GM10847 (cell line): ENCODE measurements around the gene RDH12.
"Not testable (repeated sequence)": the region's sequence is repeated elsewhere in the genome, so short reads cannot be mapped to it uniquely, and the experiment has no call there.

Experiments used
- POLR2A ChIP-seq: IDR thresholded peaks from 2 replicates; pipeline ENCODE4 v1.6.1; 2011; ENCODE audit not compliant: insufficient read length; ENCODE audit errors: extremely low read depth

The RDH12 gene

DNA sequence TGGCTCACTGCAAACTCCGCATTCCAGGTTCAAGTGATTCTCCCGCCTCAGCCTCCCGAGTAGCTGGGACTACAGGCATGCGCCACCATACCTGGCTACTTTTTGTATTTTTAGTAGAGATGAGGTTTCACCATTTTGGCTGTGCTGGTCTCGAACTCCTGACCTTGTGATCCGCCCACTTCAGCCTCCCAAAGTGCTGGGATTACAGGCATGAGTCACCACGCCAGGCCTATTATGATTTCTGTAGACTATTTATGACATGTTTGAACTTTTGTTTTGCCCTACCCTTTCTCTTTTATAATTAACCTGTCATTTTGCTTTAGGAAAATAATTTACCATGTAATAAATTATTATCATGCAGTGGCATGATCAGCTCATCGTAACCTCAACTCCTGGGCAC, at the start of gene RDH12:
Gene RDH12, plus strand, starts transcription at position 395 of the 400 bp plus-strand sequence. CDS start 20,757 bp downstream, outside the sequence.
- TF ChIP-seq POLR2A, result not testable (repeated sequence)

DNA sequence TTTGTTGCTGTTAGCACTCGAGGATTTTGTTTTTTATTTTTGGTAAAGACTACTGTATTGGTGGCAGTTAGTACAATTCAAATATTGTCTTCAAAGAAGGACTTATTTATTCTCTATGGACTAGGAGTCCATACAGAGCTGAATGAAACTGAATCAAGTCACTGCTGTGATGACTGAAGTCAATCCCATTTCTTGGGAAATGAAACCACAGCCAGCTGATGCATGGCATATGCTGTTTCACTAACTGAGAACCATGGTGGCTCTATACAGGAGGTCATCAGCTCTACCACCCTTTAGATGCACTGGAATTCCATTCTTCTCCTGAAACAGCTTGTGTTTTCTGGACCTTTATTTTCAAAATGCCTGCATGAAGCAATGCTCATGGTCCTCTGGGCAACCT, 49.5 kb upstream of the RDH12 start:
- no peak for TF ChIP-seq POLR2A

DNA sequence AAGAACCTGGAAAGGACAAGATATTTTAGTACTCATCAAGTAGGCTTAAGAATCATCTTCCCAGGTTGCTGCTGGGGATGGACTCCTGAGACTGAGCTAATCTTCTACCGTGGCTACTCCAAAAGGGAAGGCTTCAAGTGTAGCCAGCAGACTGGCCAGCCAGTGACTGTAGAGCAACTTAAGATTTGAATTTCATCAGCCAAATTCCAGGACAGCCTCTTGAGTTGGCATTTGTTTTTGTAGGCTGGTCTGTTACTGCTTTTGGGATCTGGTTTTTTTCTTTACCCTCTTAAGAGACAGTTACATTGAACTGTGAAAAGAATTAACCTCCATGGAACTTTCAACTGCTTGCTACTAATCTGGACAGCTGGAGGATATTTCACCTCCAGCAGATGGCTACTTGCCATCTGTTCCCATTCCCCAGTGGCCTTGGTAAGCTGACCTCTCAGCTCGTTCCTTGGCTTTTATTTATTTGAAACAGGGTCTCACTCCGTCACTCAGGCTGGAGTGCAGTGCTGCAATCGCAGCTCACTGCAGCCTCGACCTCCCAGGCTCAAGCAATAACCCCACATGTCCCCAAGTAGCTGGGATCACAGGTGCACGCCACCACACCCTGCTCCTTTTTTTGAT, 47.9 kb upstream of the RDH12 start:
- TF ChIP-seq POLR2A, result no peak

DNA sequence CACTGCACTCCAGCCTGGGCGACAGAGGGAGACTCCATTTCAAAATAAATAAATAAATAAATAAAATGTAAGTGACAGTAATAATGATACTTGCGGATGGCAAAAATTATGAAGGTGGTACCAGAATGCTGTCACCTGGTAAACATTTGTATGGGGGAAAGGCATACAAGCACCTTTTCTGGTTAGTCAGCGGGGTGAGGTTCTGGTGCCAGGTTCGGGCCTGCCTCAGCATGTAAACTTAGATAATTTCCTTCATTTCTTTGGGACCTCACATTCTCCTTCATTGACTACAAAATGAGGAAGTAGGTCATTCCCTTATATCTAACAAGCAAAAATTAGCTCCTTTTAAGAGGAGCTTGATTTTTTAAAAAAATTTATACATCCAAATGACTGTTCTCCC, 38.1 kb upstream of the RDH12 start:
- TF ChIP-seq POLR2A, result no peak

DNA sequence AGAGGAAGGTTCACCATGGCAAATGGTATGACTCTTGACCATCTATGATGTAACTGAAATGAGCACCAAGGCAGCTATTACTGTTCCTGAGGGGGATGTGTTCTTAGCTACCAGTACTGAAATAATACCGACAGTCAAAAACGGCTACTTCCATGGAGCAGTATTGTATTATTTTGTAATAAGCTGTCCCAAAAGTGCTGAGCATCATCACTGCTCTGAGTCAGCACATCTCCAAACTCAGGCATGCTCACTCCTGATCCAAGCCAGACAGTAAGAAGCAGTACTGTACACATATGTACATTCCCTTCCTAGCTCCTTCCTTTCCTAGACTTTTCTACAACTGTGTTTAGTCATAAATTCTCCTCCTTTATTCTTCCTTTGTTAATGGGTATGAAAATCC, 35.8 kb upstream of the RDH12 start:
- TF ChIP-seq POLR2A, result no peak

DNA sequence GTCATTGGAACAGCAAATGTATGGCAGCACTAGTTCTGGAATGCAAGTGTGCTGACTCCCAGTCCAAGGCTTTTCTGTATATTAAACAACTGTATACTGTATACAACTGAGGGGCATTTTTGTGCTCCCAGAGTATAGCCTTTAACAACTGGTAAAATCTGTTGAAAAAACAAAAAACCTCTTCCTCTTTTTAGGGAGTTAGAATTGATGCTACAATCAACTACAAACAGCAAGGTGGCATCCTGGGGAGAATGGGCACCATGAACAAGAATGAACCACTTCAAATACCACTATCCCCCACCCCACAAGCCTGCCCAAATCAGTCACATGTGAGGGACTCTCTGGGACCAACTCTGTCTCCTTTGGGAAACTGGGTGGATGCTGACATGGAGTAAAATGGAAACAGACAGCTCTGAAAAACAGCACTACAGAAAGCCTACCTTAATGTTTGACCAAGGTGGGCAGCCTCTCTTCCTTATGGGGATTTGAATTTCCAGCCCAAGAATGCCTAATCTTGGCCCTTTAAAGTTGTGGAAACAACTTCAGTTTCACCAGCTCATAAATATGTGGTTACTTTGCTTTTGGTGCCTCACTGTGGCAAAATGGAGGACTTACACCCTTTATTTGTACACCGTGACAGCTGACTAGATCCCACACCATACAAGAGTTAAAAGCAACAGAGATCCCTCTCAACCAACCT, 34.8 kb upstream of the RDH12 start:
- no peak for TF ChIP-seq POLR2A

DNA sequence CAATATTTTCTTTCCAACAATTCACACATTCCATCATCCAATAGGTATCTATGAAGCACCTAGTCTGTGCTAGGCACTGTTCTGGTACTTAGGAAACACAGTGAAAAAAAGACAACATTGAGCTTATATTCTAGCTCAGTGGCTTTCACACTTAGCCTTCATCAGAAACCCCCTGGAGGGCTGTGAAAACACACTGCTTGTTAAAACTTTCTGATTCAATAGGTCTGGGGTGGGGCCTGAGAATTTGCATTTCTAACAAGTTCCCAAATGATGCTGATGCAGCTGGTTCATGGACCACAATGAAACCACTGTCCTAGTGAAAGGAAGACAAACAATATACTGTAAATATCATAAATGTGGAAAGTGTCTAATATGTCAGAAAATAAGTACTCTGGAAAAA, 33.1 kb upstream of the RDH12 start:
- TF ChIP-seq POLR2A, result no peak

DNA sequence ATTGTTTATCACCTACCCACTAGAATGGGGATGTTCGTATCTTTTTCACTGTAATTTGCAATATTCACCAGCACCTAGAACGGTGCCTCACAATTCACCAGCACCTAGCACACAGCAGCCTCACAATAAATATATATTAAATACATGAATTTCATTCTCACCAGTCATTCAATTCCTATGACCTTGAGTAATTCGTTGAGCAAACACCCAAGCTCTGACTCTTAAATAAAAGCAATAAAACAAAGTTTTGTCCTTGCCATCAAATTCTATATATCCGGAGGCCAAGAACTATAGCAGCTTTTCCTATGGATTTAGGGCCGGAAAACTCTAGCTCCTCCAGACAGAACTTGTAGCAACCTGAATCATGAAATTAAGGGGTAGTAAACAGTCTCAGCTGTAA, 28.2 kb upstream of the RDH12 start:
- no peak for TF ChIP-seq POLR2A

DNA sequence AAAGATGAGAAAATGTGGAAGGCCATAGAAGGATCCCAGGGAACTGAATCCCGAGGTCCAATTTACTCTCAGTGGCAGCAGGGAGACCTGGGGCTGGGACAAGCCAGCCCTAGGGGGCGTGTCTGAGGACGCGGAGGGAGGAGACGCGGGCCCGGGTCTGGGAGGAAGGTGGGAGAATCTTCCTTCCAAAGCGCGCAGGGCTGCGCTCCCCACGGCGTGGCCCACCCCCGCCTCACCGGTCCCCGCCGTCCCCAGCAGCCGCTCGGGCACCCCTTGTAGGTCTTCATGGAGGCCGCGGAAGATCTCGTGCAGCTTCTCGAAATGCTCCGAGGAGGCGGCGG, 27.6 kb upstream of the RDH12 start:
- TF ChIP-seq POLR2A, result no peak

DNA sequence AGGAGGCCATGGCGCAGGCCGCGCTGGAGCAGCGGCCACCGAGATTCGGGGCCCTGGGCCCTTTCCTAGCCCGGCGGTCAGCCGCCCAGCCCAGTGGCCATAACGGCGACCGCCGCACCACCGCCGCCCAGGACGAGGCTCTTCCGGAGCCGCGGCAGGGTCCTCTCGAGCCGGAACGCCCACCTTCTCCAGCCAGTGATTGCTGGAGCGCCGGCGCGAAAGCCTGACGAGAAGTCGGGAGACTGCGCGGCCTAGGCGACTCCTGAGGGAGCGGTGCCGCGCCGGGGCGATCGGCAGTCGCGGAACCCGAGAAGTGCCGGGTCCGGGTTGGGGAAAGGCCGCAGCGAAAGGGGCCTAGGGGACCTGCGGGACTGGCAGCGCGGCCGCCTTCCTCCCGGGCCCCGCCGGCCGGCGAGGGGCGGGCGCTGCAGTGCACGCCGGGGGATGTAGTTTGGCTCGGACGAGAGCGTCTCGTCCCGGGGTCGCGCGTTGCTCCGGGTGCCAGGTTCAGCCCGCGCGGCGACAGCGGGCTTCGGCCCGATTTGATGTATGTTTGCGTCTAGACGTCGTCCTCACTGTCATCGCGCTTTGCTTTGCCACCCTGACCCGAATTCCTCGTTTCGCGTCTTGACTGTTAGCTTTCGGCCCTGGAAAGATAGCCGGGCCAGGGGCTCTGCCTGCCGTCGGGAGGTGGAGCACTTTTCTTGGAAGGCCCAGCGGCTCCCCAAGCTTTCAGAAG, 27.0 kb upstream of the RDH12 start, which contains the start of gene VTI1B:
Gene VTI1B, minus strand, starts transcription at position 153 of the 739 bp plus-strand sequence. Its CDS starts 143 bp downstream, at position 10.
- TF ChIP-seq POLR2A, result peak; percentile 67

DNA sequence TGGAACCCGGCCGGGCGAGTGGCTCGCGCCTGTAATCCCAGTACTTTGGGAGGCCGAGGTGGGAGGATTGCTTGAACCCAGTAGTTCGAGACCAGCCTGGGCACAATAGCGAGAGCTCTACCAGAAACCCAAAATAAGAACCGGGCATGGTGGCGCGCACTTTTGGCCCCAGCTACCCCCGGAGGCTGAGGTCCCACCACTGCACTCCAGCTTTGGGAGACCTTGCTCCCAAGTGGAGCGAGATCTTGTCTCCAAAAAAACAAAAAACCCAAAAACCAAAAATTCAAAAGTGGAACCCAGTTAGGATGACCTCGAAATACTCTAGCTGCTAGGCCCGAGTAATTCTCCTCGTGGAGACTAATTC, 26.5 kb upstream of the RDH12 start:
- no peak for TF ChIP-seq POLR2A

DNA sequence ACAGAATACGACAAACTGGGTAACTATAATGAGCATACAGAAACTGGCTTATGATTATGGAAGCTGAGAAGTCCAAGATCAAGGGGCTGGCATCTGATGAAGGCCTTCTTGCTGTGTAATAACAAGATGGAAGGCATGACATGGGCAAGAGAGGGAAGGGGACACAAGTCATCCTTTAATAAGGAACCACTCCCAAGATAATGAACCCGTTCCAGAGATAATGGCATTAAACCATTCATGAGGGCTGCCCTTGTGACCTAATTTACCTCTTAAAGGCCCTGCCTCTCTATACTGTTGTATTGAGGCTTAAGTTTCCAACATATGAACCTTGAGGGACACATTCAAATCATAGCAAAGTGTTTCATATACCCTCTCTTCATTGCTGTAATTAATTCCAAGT, 22.7 kb upstream of the RDH12 start:
- TF ChIP-seq POLR2A, result no peak

DNA sequence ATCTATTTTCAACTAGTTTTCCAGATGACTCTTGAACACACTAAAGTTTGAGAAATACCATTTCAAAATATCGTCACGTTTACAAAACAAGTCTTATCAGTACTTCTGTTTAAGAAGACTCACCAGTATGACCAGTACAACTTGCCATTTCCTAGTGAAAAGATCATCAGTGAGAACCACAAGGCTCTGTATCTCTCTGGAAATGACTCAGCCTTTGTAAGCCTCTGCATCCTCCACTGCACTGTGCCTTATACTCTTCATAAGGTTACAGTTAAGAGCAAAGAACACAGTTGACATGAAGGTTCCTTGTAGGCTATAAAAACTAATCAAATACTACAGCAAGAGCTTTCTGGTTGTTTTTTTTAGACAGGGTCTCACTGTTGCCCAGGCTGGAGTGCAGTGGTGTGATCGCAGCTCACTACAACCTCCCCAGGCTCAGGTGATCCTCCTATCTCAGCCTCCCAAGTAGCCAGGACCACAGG, 21.5 kb upstream of the RDH12 start:
- TF ChIP-seq POLR2A, result no peak

DNA sequence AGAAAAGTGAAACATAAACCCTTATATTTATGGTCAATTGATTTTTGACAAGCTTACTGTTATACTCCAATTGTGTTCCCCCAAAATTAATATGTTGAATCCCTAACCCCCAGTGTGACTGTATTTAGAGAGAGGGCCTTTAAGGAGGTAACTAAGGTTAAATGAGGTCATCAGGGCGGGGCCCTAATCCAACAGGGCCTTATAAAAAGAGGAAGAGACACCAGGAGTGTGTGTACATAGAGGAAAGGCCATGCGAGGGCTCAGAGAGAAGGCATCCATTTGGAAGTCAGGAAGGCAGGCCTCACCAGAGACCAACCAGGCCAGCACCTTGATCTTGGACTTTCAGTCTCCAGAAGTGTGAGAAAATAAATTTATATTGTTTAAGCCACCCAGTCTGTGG, 20.7 kb upstream of the RDH12 start:
- no peak for TF ChIP-seq POLR2A

DNA sequence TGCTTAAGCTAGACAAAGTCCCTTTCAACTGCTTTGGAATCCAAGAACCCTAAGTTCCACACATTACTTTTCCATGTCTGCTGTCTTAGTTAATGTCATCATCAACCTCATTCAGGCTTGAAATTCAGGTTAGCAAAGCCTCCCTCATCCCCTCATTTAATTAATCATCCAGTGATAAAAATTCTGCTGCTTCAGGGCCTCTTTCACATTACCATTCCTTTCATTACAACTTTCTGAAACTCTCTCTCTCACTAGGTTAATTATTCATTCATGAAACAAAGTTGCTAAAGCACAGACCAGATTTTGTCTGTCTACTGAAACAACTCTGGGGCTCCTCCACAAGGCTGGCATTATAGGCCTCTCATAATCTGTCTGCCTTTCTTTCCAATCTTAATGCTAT, 17.8 kb upstream of the RDH12 start:
- TF ChIP-seq POLR2A, result no peak

DNA sequence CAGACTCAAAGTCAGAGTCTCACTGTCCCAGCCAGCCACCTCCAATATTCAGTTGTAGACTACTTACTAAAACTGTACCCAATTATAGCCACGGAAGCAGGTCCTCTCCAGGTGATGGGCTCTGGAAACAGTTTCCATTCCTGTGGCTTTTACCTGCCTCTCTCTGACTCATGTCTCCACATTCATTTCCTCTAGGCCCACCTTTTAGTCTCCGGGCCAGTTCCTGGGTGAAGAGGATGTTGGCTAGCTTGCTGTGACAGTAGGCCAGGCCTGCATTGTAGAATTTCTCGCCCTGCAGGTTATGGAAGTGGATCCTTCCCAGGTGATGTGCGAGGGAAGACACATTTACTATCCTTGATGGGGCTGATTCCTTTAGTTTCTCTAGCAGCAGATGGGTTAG, 11.7 kb upstream of the RDH12 start:
- TF ChIP-seq POLR2A, result no peak
